Fibroblast of lung (primary cell): ENCODE measurements around the gene RNASEH2A.

ENCODE experiments used
- CTCF ChIP-seq, 2 donors: IDR thresholded peaks in 1 of 2; conservative IDR thresholded peaks in 1 of 2; 1 replicate in 1 of 2; 2 replicates in 1 of 2; pipeline ENCODE4 v1.5.1; 2011 to 2012; ENCODE audit warnings: low read length in 2 of 2, control low read depth in 1 of 2, inconsistent platforms in 1 of 2, low read depth in 1 of 2, mild to moderate bottlenecking in 1 of 2
- EZH2 ChIP-seq: IDR thresholded peaks from 2 replicates; pipeline ENCODE4 v1.5.1; 2012; ENCODE audit warnings: low read length, control low read depth, mild to moderate bottlenecking; ENCODE audit errors: missing control alignments

GRCh38 chr19:12833738-12834565 lies 27.6 kb downstream of the RNASEH2A start:
- TF ChIP-seq CTCF (conservative IDR thresholded peaks at IDR 0.05 in 1 of 2, IDR thresholded peaks at IDR 0.05 in 1 of 2; ENCODE audit: low read depth in 1 of 2, low read length in 2 of 2) (no peak), EZH2 (no peak)
